ENCODE measurements around the gene CPA1. TPM values are rescaled to one million over a fixed set of nuclear protein-coding genes. Genes with fewer than 3 reads are reported as not detected.

Gene CPA1
- total RNA-seq, 2 experiments from 2014 or later: not detected

DNA sequence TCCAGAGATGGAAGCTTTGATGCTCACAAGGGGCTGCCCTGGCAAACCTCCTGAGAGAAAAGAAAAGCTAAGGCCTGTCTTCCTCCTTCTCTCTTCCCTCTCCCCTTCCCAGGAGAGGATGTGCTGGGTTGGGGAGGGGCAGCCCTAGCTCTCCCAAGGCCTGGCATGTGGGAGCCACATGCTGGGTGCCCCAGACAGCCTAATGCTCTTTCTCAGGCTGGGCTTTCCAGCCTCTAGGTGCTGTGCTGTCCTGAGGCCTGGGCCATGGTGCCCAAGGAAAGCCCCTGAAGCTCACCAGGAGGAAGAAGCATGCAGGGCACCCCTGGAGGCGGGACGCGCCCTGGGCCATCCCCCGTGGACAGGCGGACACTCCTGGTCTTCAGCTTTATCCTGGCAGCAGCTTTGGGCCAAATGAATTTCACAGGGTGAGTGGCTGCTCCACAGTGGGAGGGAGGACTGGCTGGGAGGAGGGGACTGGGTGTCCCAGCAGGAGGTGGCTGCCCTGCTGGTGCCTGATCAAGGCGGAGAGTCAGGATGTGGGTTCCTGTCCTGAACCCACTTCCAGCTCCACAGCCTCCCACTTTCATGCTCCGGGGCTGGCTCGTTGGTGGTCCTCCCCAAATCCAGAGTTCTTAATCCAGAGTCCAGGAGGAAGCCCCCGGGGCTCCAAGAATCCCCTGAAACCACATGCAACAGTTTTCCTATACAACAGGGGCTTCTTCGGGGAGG lies 34.0 kb upstream of the CPA1 start:
- Mint-ChIP-seq H3K9me3 (ENCODE audit: insufficient read depth) (no peaks in the 10 kb centered on the region), H3K4me1 (ENCODE audit: low read depth) (peaks cover 5% of the 10 kb centered on the region), H3K27ac (no peak overlapping the region), H3K36me3 (ENCODE audit: low read depth) (no peaks in the 10 kb centered on the region), H3K27me3 (ENCODE audit: low read depth) (no peaks in the 10 kb centered on the region), H3K4me3 (no peak overlapping the region)
- CTCF ChIA-PET: no interaction called here
- DNase-seq: no peak
- ATAC-seq: no peak
- POLR2A ChIA-PET: no interaction called here

GRCh38 chr7:130346941-130347340 lies 33.4 kb upstream of the CPA1 start:
- ChIA-PET POLR2A (no interaction called here), CTCF (no interaction called here)
- no peak overlapping the region for H3K27ac Mint-ChIP-seq

GRCh38 chr7:130349911-130350782 lies 30.1 kb upstream of the CPA1 start:
- no peaks in the 10 kb centered on the region for H3K9me3 Mint-ChIP-seq (ENCODE audit: insufficient read depth)
- CTCF ChIA-PET: no interaction called here

More at GRCh38 chr7:130346941-130347340, 33.4 kb upstream of the CPA1 start:
- Mint-ChIP-seq H3K4me1 (ENCODE audit: low read depth) (peaks cover 5% of the 10 kb centered on the region), H3K27me3 (ENCODE audit: low read depth) (no peaks in the 10 kb centered on the region), H3K36me3 (ENCODE audit: low read depth) (no peaks in the 10 kb centered on the region), H3K4me3 (no peak overlapping the region), H3K9me3 (ENCODE audit: insufficient read depth) (no peaks in the 10 kb centered on the region)
- DNase-seq: no peak
- no peak for ATAC-seq

DNA sequence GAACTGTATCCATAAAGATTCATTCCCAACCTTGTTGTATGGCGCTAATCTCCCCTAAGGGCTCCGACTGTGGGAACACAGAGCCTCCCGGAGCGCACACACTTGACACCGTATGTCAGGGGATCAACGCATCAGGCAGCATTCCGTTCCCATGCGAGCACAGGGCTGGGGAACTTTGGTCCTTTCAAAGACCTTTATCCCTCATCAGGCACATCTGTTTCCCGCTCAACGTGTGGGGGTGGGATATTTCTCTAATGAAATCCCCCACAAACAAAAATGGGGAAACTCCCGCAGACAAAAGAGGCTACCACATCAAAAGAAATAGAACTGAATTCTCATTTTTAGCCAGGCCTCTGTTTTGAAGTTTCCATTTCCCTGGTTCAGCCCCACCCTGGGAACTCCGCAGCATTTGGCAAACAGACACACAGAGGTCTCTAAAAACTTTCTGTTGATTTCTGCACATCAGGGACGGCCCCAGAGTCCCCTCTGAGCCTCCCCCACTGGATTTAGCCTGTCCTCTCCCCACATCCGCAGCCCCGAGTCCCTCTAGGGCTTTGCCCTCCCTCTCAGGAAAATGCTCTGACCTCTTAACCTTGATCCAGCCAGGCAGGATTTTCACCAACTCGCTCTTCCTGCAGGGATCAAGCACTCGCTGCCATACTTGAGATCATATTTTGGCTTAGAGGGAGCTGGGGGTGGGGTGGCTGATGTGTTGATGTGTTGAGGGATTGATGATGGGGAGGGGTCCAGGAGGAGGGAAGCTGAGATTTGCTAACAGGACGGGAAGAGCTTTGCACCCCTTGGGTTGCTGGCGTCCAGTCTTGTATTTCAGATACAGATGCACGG lies 29.1 kb upstream of the CPA1 start:
- Mint-ChIP-seq H3K27me3 (ENCODE audit: low read depth) (no peaks in the 10 kb centered on the region), H3K4me3 (no peak overlapping the region), H3K27ac (no peak overlapping the region), H3K4me1 (ENCODE audit: low read depth) (peaks cover 5% of the 10 kb centered on the region), H3K36me3 (ENCODE audit: low read depth) (no peaks in the 10 kb centered on the region), H3K9me3 (ENCODE audit: insufficient read depth) (no peaks in the 10 kb centered on the region)
- ATAC-seq (no peak), DNase-seq (no peak)
- POLR2A ChIA-PET: no interaction called here
- CTCF ChIA-PET: no interaction called here

More at GRCh38 chr7:130349911-130350782, 30.1 kb upstream of the CPA1 start:
- Mint-ChIP-seq H3K4me3 (no peak overlapping the region), H3K36me3 (ENCODE audit: low read depth) (no peaks in the 10 kb centered on the region), H3K4me1 (ENCODE audit: low read depth) (peaks cover 5% of the 10 kb centered on the region), H3K27ac (no peak overlapping the region), H3K27me3 (ENCODE audit: low read depth) (no peaks in the 10 kb centered on the region)
- no peak for ATAC-seq
- DNase-seq: no peak
- POLR2A ChIA-PET: no interaction called here

GRCh38 chr7:130351791-130352090 lies 28.6 kb upstream of the CPA1 start:
- no peak for DNase-seq
- CTCF ChIA-PET: no interaction called here
- ATAC-seq: no peak
- no peaks in the 10 kb centered on the region for H3K27me3 Mint-ChIP-seq (ENCODE audit: low read depth)
- H3K4me3 Mint-ChIP-seq: no peak overlapping the region
- no peaks in the 10 kb centered on the region for H3K36me3 Mint-ChIP-seq (ENCODE audit: low read depth)
- no peaks in the 10 kb centered on the region for H3K9me3 Mint-ChIP-seq (ENCODE audit: insufficient read depth)
- POLR2A ChIA-PET: no interaction called here
- H3K4me1 Mint-ChIP-seq (ENCODE audit: low read depth): peaks cover 5% of the 10 kb centered on the region
- H3K27ac Mint-ChIP-seq: no peak overlapping the region

GRCh38 chr7:130352194-130353074 lies 27.9 kb upstream of the CPA1 start:
- CTCF ChIA-PET: no interaction called here
- no peak for ATAC-seq
- POLR2A ChIA-PET: no interaction called here
- Mint-ChIP-seq H3K27me3 (ENCODE audit: low read depth) (no peaks in the 10 kb centered on the region), H3K27ac (no peak overlapping the region), H3K9me3 (ENCODE audit: insufficient read depth) (no peaks in the 10 kb centered on the region), H3K4me1 (ENCODE audit: low read depth) (peaks cover 5% of the 10 kb centered on the region), H3K36me3 (ENCODE audit: low read depth) (no peaks in the 10 kb centered on the region), H3K4me3 (no peak overlapping the region)
- no peak for DNase-seq

DNA sequence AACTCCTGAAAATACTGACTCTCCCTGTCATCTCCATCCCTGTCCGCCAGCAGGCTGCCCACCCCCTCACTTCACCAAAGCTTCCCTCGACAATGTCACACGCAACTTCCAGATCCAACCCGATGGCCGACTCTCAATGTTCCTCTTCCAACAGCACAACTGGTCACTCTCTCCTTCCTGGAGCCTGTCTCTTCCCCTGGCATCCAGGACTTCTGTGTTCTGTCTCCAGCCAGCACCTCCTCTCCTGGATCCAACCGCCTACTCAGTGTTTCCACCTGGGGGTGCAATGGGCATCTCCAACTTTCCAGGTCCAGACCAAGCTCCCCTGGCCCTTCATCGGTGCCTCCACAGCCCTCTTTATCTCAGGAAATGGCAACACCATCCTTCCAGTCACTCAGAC lies 27.1 kb upstream of the CPA1 start:
- POLR2A ChIA-PET: no interaction called here

DNA sequence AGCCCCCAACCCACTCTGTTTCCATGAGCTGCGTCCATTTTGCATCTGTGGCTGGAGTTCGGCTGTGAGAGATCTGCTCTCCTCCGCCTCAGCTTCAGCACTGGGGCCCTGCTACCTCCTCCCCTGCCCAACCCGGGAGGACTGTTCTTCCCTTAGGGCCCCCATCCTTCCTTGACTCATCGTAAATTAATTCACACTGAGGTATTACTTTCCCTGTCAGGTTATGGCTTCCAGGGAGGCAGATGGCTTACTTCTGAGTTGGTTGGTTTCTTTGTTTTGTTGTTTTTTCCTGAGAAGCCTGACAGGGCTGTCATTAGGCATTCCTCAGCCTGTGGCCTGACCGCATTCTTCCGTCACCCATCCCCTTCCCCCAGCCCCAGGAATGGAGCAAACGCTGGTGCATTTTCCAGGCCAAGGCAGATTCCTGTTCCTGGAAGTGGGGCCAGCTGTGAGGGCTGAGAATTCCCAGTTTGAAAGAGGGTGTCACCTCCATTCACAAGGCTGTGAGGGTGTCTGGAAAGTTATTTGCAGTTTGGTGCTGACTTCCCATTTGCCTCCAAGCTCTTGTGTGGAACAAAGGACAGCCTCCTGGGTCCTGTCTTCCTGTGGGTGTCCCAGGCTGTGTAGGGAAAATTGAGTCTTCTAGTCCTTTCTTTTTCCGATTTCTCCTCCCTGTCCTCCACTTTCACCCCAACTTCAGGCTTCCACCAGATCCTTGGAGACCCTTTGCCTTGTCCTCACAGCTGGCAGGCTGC lies 24.0 kb upstream of the CPA1 start:
- H3K27me3 Mint-ChIP-seq (ENCODE audit: low read depth): no peaks in the 10 kb centered on the region
- H3K4me1 Mint-ChIP-seq (ENCODE audit: low read depth): no peaks in the 10 kb centered on the region
- no peak for DNase-seq
- H3K4me3 Mint-ChIP-seq: no peak overlapping the region
- POLR2A ChIA-PET: interaction anchor here (0.6 kb wide), 1 partner anchor 83 kb away, joined by 3 read pairs; no protein-coding TSS in a partner anchor
- ATAC-seq: no peak
- no peaks in the 10 kb centered on the region for H3K36me3 Mint-ChIP-seq (ENCODE audit: low read depth)
- CTCF ChIA-PET: no interaction called here
- H3K27ac Mint-ChIP-seq: no peak overlapping the region
- peaks cover 19% of the 10 kb centered on the region for H3K9me3 Mint-ChIP-seq (ENCODE audit: insufficient read depth)

More for the DNA sequence above, 27.1 kb upstream of the CPA1 start:
- Mint-ChIP-seq H3K27me3 (ENCODE audit: low read depth) (no peaks in the 10 kb centered on the region), H3K4me1 (ENCODE audit: low read depth) (peaks cover 5% of the 10 kb centered on the region), H3K9me3 (ENCODE audit: insufficient read depth) (no peaks in the 10 kb centered on the region), H3K27ac (no peak overlapping the region), H3K36me3 (ENCODE audit: low read depth) (no peaks in the 10 kb centered on the region), H3K4me3 (no peak overlapping the region)
- ATAC-seq (no peak), DNase-seq (no peak)
- CTCF ChIA-PET: no interaction called here

GRCh38 chr7:130356876-130357611 lies 23.2 kb upstream of the CPA1 start:
- DNase-seq (no peak), ATAC-seq (no peak)
- CTCF ChIA-PET: no interaction called here
- Mint-ChIP-seq H3K36me3 (ENCODE audit: low read depth) (no peaks in the 10 kb centered on the region), H3K4me3 (no peak overlapping the region), H3K9me3 (ENCODE audit: insufficient read depth) (peaks cover 20% of the 10 kb centered on the region), H3K27ac (no peak overlapping the region), H3K4me1 (ENCODE audit: low read depth) (no peaks in the 10 kb centered on the region), H3K27me3 (ENCODE audit: low read depth) (no peaks in the 10 kb centered on the region)
- POLR2A ChIA-PET: no interaction called here

DNA sequence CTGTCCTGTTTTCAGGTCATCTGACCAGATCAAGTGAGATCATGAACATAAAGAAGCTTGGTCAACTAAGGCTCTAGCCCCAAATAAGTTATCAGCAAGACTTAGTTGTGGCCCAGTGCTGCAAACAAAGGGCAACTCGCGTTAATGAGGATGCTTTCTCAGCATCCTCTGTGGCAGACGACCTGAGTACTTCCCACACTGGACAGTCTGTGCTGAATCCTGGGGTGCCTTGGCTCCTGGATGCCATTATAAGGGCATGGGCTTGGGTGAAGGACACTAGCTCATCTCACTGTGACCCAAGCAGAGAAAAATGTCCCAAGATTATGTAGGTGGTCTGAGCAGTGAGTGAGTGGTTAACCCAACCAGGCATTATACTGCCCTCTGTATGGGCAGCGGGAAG lies 21.8 kb upstream of the CPA1 start:
- CTCF ChIA-PET: no interaction called here
- H3K4me3 Mint-ChIP-seq: no peak overlapping the region
- POLR2A ChIA-PET: interaction anchor here (0.7 kb wide), 1 partner anchor 103 kb away, joined by 3 read pairs; no protein-coding TSS in a partner anchor
- H3K9me3 Mint-ChIP-seq (ENCODE audit: insufficient read depth): peaks cover 20% of the 10 kb centered on the region
- no peaks in the 10 kb centered on the region for H3K36me3 Mint-ChIP-seq (ENCODE audit: low read depth)
- no peaks in the 10 kb centered on the region for H3K4me1 Mint-ChIP-seq (ENCODE audit: low read depth)
- H3K27ac Mint-ChIP-seq: no peak overlapping the region
- DNase-seq (no peak), ATAC-seq (no peak)
- no peaks in the 10 kb centered on the region for H3K27me3 Mint-ChIP-seq (ENCODE audit: low read depth)
